ENCODE measurements around the gene R3HCC1L. TPM values are rescaled to one million over a fixed set of nuclear protein-coding genes. Genes with fewer than 3 reads are reported as not detected.
A peak's percentile ranks its signal among the peaks of the same experiment; 100 is the strongest.
"Not testable (repeated sequence)": the region's sequence is repeated elsewhere in the genome, so short reads cannot be mapped to it uniquely, and the experiment has no call there.

Gene R3HCC1L
- total and polyA plus RNA-seq, 9 of the 15 experiments (the other 6 are each of a cell fraction or from before 2014, with no cell fraction given) = 9.1 to 17.8 (median 12.6) TPM

DNA sequence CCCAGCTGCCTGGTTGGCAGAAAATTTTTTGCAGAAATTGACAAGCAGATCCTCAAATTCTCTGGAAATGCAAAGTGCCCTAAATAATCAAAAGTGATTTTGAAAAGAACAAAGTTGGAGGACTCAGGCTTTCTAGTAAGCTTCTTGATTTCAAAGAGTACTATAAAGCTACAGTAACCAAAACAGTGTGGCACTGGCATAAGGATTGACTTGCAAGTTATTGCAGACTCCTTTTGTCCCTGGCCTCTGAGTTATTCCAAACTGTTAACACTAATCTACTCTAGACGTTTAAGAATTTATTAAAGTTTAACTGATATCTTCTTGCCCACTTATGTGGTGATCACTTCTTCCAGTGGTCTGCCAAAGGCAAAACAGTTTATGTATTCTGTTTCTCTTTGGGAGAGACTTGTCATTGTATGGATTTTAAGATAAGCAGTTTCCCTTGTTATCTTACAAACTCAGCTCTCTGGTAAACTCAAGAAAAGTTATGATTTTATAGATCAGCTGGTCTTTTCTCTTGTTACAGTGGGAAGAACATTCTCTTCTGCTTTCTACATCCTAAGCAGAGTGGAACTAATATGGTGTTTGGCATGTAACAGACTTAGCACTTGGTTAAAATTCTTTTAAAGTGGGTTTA lies 92.2 kb downstream of the R3HCC1L start (continued):
- TF ChIP-seq, protein P1, sequence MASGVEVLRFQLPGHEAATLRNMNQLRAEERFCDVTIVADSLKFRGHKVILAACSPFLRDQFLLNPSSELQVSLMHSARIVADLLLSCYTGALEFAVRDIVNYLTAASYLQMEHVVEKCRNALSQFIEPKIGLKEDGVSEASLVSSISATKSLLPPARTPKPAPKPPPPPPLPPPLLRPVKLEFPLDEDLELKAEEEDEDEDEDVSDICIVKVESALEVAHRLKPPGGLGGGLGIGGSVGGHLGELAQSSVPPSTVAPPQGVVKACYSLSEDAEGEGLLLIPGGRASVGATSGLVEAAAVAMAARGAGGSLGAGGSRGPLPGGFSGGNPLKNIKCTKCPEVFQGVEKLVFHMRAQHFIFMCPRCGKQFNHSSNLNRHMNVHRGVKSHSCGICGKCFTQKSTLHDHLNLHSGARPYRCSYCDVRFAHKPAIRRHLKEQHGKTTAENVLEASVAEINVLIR (CRISPR knock-in tag; IDR thresholded peaks at IDR 0.05) = no peak
- peak; percentile 94 for TF ChIP-seq ADNP (tag; IDR thresholded peaks at IDR 0.05)
- TF ChIP-seq DPF2 (IDR thresholded peaks at IDR 0.05) = peak; percentile 79
- peak; percentile 77 for TF ChIP-seq SOX6 (IDR thresholded peaks at IDR 0.05)
- 0 out of 2 replicates have a peak, but pooled peaks have one; percentile 40 for TF ChIP-seq MTA3 (IDR thresholded peaks at IDR 0.05; ENCODE audit: borderline replicate concordance)
- no peak for TF ChIP-seq NELFE (IDR thresholded peaks at IDR 0.05; ENCODE audit: insufficient read depth, insufficient read length)
- peak; percentile 21; the same call in 1 of the 2 replicates for TF ChIP-seq GATA2 (CRISPR knock-in tag; IDR thresholded peaks at IDR 0.05)

DNA sequence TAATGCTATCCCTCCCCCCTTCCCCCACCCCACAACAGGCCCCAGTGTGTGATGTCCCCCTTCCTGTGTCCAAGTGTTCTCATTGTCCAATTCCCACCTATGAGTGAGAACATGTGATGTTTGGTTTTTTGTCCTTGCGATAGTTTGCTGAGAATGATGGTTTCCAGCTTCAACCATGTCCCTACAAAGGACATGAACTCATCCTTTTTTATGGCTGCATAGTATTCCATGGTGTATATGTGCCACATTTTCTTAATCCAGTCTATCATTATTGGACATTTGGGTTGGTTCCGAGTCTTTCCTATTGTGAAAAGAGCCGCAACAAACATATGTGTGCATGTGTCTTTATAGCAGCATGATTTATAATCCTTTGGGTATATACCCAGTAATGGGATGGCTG lies 93.3 kb downstream of the R3HCC1L start:
- H3K27ac ChIP-seq (ENCODE audit: extremely low read depth, low read depth, low read length); H3K36me3 ChIP-seq (ENCODE audit: control insufficient read depth, insufficient read depth, low read length); H3K4me3 ChIP-seq; in situ Hi-C loops (cut with MboI); POLR2A ChIA-PET; H2AFZ ChIP-seq (ENCODE audit: low read depth, low read length); H3K9me3 ChIP-seq (replicated peaks; ENCODE audit: control insufficient read depth, insufficient read depth, low read depth, low read length); H3K9ac ChIP-seq (ENCODE audit: insufficient read depth in 1 of 2, low read depth in 2 of 2, low read length in 2 of 2); H3K9me1 ChIP-seq (ENCODE audit: control insufficient read depth, insufficient read depth, low read length); H3K4me1 ChIP-seq (replicated peaks in 1 of 2; ENCODE audit: control insufficient read depth in 2 of 2, insufficient read depth in 2 of 2, low read length in 2 of 2); intact Hi-C loops (cut with micrococcal nuclease); H3K27me3 ChIP-seq (ENCODE audit: control insufficient read depth in 2 of 2, insufficient read depth in 2 of 2, low read length in 2 of 2); H3K4me2 ChIP-seq (ENCODE audit: insufficient read depth, low read length); H4K20me1 ChIP-seq (replicated peaks; ENCODE audit: control insufficient read depth, insufficient read depth, low read length); BruUV-seq (replicated peaks); CTCF ChIA-PET (ENCODE audit: low intra/inter-chr PET ratio); DNase-seq (ENCODE audit: extremely low read depth in 1 of 4, low spot score in 3 of 4); ATAC-seq; FAIRE-seq: not testable (repeated sequence)
- TF ChIP-seq ZNF146 (CRISPR knock-in tag; IDR thresholded peaks at IDR 0.05; ENCODE audit: unreplicated experiment) (peak; percentile 66), BCOR (IDR thresholded peaks at IDR 0.05) (peak; percentile 57; the same call in 1 of the 2 replicates), RBM25 (IDR thresholded peaks at IDR 0.05; ENCODE audit: low read depth, low read length, severe bottlenecking) (peak; percentile 17)
- H3K79me2 ChIP-seq (ENCODE audit: control insufficient read depth, insufficient read depth, low read length) = peaks cover 23% of the 10 kb centered on the region
- 93% methylated on average over 3 of the region's 3 CpGs for WGBS (ENCODE audit: insufficient coverage, low coverage, missing lambda C conversion rate)

DNA sequence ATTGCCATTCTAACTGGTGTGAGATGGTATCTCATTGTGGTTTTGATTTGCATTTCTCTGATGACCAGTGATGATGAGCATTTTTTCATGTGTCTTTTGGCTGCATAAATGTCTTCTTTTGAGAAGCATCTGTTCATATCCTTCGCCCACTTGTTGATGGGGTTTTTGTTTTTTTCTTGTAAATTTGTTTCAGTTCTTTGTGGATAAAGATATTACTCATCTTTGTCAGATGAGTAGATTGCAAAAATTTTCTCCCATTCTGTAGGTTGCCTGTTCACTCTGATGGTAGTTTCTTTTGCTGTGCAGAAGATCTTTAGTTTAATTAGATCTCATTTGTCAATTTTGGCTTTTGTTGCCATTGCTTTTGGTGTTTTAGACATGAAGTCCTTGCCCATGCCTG lies 93.8 kb downstream of the R3HCC1L start:
- ATAC-seq; intact Hi-C loops (cut with micrococcal nuclease); BruUV-seq (replicated peaks): not testable (repeated sequence)

More for the DNA sequence above, 93.8 kb downstream of the R3HCC1L start:
- H3K27me3 ChIP-seq (ENCODE audit: control insufficient read depth in 2 of 2, insufficient read depth in 2 of 2, low read length in 2 of 2); H3K9me1 ChIP-seq (ENCODE audit: control insufficient read depth, insufficient read depth, low read length); DNase-seq (ENCODE audit: extremely low read depth in 1 of 4, low spot score in 3 of 4); POLR2A ChIA-PET; H3K9ac ChIP-seq (ENCODE audit: insufficient read depth in 1 of 2, low read depth in 2 of 2, low read length in 2 of 2); H3K36me3 ChIP-seq (ENCODE audit: control insufficient read depth, insufficient read depth, low read length); H3K27ac ChIP-seq (ENCODE audit: extremely low read depth, low read depth, low read length); CTCF ChIA-PET (ENCODE audit: low intra/inter-chr PET ratio); H3K4me3 ChIP-seq; H3K4me2 ChIP-seq (ENCODE audit: insufficient read depth, low read length); H3K4me1 ChIP-seq (replicated peaks in 1 of 2; ENCODE audit: control insufficient read depth in 2 of 2, insufficient read depth in 2 of 2, low read length in 2 of 2); FAIRE-seq; H3K9me3 ChIP-seq (replicated peaks; ENCODE audit: control insufficient read depth, insufficient read depth, low read depth, low read length); in situ Hi-C loops (cut with MboI); H2AFZ ChIP-seq (ENCODE audit: low read depth, low read length); H4K20me1 ChIP-seq (replicated peaks; ENCODE audit: control insufficient read depth, insufficient read depth, low read length): not testable (repeated sequence)
- WGBS (ENCODE audit: insufficient coverage, low coverage, missing lambda C conversion rate) = 100% methylated on average over 1 of the region's 1 CpG
- peaks cover 23% of the 10 kb centered on the region for H3K79me2 ChIP-seq (ENCODE audit: control insufficient read depth, insufficient read depth, low read length)
